ENCODE measurements around the gene ITGA6. TPM values are rescaled to one million over a fixed set of nuclear protein-coding genes. Genes with fewer than 3 reads are reported as not detected.

The ITGA6 gene
- total RNA-seq, 1 experiment from 2014 or later, result 93.1 TPM

DNA sequence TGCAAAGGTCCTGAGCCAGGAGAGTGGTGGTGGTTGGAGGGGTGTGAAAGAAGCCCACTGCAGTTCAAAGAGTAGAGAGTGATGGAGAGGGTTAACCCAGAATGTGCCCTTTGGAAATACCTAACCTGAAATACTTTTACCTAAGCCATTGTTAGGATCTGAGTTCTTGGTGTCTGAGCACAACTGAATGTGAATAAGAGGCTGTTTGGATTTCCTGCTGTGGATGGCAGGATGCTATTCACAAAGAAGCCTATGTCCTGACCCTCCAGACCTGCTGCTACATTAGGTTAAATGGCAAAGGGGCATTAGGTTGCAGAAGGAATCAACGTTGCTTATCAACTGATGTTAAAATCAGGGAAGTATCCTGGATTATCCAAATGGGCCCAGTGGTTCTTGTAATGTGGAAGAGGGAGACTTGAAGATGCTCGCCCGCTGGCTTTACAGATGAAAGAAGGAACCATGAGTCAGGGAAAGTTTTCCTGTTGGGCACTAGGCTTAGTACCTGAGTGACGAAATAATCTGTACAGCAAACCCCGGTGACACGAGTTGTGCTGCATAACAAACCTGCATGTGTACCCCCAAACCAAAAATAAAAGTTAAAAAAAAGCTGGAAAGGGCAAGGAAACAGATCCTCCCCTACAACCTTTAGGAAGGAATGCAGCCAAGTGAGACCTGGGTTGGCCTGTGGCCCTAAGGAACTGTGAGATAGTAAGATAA, 27.2 kb downstream of the ITGA6 start:
- DNase-seq (ENCODE audit: low read depth, low spot score), result no peak

More for the DNA sequence above, 27.2 kb downstream of the ITGA6 start:
- TF ChIP-seq YY1 (IDR thresholded peaks at IDR 0.05; ENCODE audit: extremely low read depth, insufficient replicate concordance, low read depth, low read length) (no peak), JUND (IDR thresholded peaks at IDR 0.05) (no peak), CBX3 (IDR thresholded peaks at IDR 0.05; ENCODE audit: low read depth) (no peak), SP1 (IDR thresholded peaks at IDR 0.05; ENCODE audit: low read depth) (no peak), SIN3A (IDR thresholded peaks at IDR 0.05; ENCODE audit: low read depth) (no peak), EZH2 (IDR thresholded peaks at IDR 0.05) (no peak), POLR2AphosphoS5 (IDR thresholded peaks at IDR 0.05; ENCODE audit: low read depth, low read length) (no peak), ELF1 (IDR thresholded peaks at IDR 0.05; ENCODE audit: borderline replicate concordance, low read depth) (no peak), EGR1 (IDR thresholded peaks at IDR 0.05; ENCODE audit: low read depth) (no peak), POLR2A (IDR thresholded peaks at IDR 0.05; ENCODE audit: borderline replicate concordance, extremely low read depth, insufficient read depth, insufficient read length) (no peak), RAD21 (IDR thresholded peaks at IDR 0.05; ENCODE audit: low read depth) (no peak), ZFX (IDR thresholded peaks at IDR 0.05) (no peak), ZNF274 (IDR thresholded peaks at IDR 0.05; ENCODE audit: low read depth, low read length) (no peak)
- TF ChIP-seq, protein P1, sequence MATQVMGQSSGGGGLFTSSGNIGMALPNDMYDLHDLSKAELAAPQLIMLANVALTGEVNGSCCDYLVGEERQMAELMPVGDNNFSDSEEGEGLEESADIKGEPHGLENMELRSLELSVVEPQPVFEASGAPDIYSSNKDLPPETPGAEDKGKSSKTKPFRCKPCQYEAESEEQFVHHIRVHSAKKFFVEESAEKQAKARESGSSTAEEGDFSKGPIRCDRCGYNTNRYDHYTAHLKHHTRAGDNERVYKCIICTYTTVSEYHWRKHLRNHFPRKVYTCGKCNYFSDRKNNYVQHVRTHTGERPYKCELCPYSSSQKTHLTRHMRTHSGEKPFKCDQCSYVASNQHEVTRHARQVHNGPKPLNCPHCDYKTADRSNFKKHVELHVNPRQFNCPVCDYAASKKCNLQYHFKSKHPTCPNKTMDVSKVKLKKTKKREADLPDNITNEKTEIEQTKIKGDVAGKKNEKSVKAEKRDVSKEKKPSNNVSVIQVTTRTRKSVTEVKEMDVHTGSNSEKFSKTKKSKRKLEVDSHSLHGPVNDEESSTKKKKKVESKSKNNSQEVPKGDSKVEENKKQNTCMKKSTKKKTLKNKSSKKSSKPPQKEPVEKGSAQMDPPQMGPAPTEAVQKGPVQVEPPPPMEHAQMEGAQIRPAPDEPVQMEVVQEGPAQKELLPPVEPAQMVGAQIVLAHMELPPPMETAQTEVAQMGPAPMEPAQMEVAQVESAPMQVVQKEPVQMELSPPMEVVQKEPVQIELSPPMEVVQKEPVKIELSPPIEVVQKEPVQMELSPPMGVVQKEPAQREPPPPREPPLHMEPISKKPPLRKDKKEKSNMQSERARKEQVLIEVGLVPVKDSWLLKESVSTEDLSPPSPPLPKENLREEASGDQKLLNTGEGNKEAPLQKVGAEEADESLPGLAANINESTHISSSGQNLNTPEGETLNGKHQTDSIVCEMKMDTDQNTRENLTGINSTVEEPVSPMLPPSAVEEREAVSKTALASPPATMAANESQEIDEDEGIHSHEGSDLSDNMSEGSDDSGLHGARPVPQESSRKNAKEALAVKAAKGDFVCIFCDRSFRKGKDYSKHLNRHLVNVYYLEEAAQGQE (IDR thresholded peaks at IDR 0.05; ENCODE audit: low read depth), result no peak
- TF ChIP-seq, protein P2, sequence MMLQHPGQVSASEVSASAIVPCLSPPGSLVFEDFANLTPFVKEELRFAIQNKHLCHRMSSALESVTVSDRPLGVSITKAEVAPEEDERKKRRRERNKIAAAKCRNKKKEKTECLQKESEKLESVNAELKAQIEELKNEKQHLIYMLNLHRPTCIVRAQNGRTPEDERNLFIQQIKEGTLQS (IDR thresholded peaks at IDR 0.05), result no peak
- H3K4me3 ChIP-seq (replicated peaks in 1 of 2; ENCODE audit: low read depth in 1 of 2, low read length in 2 of 2), result no peak overlapping the region
- CTCF ChIA-PET, result no interaction called here
- no peaks in the 10 kb centered on the region for H4K20me1 ChIP-seq (ENCODE audit: insufficient read depth)
- no peaks in the 10 kb centered on the region for H3K27me3 ChIP-seq (ENCODE audit: insufficient read depth, low read length)
- BruUV-seq (replicated peaks), result no TSS peak
- peak overlapping the region; percentile 47 for H3K4me2 ChIP-seq (ENCODE audit: low read length)
- H3K79me2 ChIP-seq (ENCODE audit: insufficient read depth, low read length), result peaks cover 95% of the 10 kb centered on the region
- H3K9me2 ChIP-seq (ENCODE audit: insufficient read depth), result no peaks in the 10 kb centered on the region
- intact Hi-C loops (cut with micrococcal nuclease), result no loop called here
- no peak for ATAC-seq
- RAD21 ChIA-PET (ENCODE audit: low non-redundant PET in 1 of 2, low total read pairs in 2 of 2, uncharacterized antibody in 2 of 2, unreplicated experiment in 2 of 2), result no interaction called here
- no peak overlapping the region for H3K9ac ChIP-seq (ENCODE audit: low read length)
- 0 out of 4 replicates have a peak, but pooled peaks cover 0 to 3% of the 10 kb centered on the region in 2 experiments for H3K36me3 ChIP-seq (ENCODE audit: control insufficient read depth in 1 of 2, insufficient read depth in 2 of 2, low read length in 2 of 2)
- no peak overlapping the region for H3K27ac ChIP-seq (ENCODE audit: low read depth, low read length)
- no peak overlapping the region for H2AFZ ChIP-seq (ENCODE audit: low read depth, low read length, poor library complexity, severe bottlenecking)
- no peaks in the 10 kb centered on the region for H3K9me3 ChIP-seq (ENCODE audit: control insufficient read depth in 1 of 2, insufficient read depth in 1 of 2, low read depth in 1 of 2, low read length in 2 of 2)
- POLR2A ChIA-PET, result no interaction called here
- H3K4me1 ChIP-seq (ENCODE audit: control insufficient read depth in 1 of 2, insufficient read depth in 2 of 2, low read length in 2 of 2), result peaks cover 26 to 82% of the 10 kb centered on the region in 2 experiments

Measured in HCT116 (cell line).